Measurements from ENCODE around the gene STAC2.

STAC2 gene

GRCh38 chr17:39194985-39195524 is 30.7 kb downstream of the STAC2 start:
- no peaks in the 10 kb centered on the region for H3K27me3 Mint-ChIP-seq
- peaks cover 22% of the 10 kb centered on the region for H3K4me1 Mint-ChIP-seq
- ATAC-seq (ENCODE audit: low read depth) (no peak), DNase-seq (ENCODE audit: low spot score in 2 of 2) (no peak)
- no peaks in the 10 kb centered on the region for H3K36me3 Mint-ChIP-seq
- no peaks in the 10 kb centered on the region for H3K9me3 Mint-ChIP-seq
- H3K4me3 Mint-ChIP-seq: no peak overlapping the region
- H3K27ac Mint-ChIP-seq: no peak overlapping the region

- Mint-ChIP-seq H3K36me3 (no peaks in the 10 kb centered on the region), H3K4me3 (no peak overlapping the region), H3K9me3 (no peaks in the 10 kb centered on the region), H3K27ac (no peak overlapping the region), H3K4me1 (peaks cover 17% of the 10 kb centered on the region), H3K27me3 (no peaks in the 10 kb centered on the region)
- ATAC-seq (ENCODE audit: low read depth): no peak
- DNase-seq (ENCODE audit: low spot score in 2 of 2): no peak
Observed at GRCh38 chr17:39194089-39194984, 31.4 kb downstream of the STAC2 start.

- Mint-ChIP-seq H3K27me3 (no peaks in the 10 kb centered on the region), H3K36me3 (no peaks in the 10 kb centered on the region), H3K4me1 (peaks cover 14% of the 10 kb centered on the region)
Observed at GRCh38 chr17:39193346-39193745, 32.4 kb downstream of the STAC2 start.

DNA sequence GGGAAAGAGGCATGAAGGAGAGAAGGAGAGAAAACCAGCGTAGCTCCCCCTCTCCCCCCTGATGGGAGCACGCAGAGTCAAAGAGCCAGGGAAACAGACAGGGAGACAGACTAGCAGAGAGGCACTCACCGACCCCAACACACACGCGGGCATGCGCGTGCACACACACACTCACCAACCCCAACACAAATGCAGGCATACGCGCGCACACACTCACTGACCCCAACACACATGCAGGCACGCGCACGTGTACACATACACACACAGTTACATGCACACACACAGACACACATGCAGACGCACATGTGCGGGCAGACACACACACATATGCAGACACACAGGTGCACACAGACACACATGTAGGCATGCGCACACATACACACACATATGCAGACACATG is 32.8 kb downstream of the STAC2 start:
- ATAC-seq (ENCODE audit: low read depth): no peak
- no peaks in the 10 kb centered on the region for H3K27me3 Mint-ChIP-seq
- H3K9me3 Mint-ChIP-seq: no peaks in the 10 kb centered on the region
- DNase-seq (ENCODE audit: low spot score in 2 of 2): no peak
- H3K36me3 Mint-ChIP-seq: no peaks in the 10 kb centered on the region
- H3K4me1 Mint-ChIP-seq: peaks cover 14% of the 10 kb centered on the region
- no peak overlapping the region for H3K4me3 Mint-ChIP-seq
- H3K27ac Mint-ChIP-seq: no peak overlapping the region

More at GRCh38 chr17:39193346-39193745, 32.4 kb downstream of the STAC2 start:
- Mint-ChIP-seq H3K4me3 (no peak overlapping the region), H3K27ac (no peak overlapping the region), H3K9me3 (no peaks in the 10 kb centered on the region)
- ATAC-seq (ENCODE audit: low read depth) (no peak), DNase-seq (ENCODE audit: low spot score in 2 of 2) (no peak)

DNA sequence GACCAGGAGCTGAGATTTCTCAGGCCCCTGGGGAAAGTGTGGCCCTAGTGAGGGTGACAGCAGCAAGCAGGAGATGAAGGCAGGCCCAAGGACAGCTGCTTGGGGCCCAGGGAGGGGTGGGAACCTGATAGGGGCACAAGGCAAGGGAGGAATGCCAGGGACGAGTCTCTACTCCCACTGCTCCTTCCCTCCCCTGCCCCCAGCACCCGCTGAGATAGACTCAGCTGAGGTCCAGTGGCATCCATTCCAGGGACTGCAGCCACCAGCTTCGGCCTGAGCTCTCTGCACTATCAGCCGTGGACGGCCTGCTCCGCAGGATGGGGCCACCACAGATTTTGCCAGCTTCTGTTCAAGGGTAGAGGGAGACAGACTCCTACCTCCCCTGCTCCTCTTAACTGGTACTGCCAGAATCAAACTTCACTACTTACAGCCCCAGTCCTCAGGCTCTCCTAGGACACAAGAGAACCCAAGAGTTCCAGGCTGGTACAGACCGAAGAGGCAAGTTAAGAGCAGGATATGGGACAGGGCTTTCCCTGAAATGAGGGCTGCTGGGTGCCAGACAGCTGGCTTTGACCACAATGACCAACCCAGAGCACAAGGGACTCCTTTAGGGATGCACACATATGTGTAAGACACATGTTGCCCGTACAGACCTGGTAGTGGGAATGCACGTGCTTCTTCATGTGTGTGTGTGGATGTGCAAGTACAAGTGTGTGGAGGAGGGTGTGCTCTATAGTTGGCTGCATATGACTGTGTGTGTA is 33.8 kb downstream of the STAC2 start:
- H3K27me3 Mint-ChIP-seq: no peaks in the 10 kb centered on the region
- ATAC-seq (ENCODE audit: low read depth) (no peak), DNase-seq (ENCODE audit: low spot score in 2 of 2) (no peak)
- H3K27ac Mint-ChIP-seq: no peak overlapping the region
- no peaks in the 10 kb centered on the region for H3K36me3 Mint-ChIP-seq
- H3K4me1 Mint-ChIP-seq: peaks cover 13% of the 10 kb centered on the region
- no peak overlapping the region for H3K4me3 Mint-ChIP-seq
- H3K9me3 Mint-ChIP-seq: no peaks in the 10 kb centered on the region

DNA sequence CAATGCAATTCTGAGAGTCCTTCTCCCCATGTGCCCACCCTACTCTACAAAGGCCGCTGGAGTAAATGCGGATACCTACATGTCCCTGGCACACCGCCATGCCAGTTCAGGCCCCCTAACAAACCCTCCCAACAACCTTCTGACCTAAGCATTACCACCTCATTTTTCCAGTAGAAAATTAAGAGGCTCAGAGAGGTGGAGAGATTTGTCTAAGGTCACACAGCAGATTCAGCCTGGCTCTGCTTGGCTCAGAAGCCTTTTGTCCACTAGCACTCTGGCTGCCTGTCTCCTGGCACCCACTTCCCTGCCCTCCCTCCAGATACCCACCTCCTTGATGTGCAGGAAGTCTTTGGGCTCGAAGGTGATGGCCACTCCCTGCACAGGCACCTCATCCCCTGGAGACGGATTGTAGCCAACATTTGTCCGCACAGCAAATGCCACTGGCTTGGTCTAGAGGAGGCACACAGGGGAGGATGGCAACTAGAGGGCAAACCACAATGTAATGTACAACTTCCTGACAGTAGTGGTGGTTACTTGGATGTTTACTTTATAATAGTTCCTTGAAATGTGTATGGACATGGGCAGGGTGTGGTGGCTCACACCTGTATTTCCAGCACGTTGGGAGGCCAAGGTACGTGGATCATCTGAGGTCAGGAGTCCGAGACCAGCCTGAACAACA is 38.5 kb downstream of the STAC2 start:
- Mint-ChIP-seq H3K4me3 (no peak overlapping the region), H3K36me3 (peaks cover 6% of the 10 kb centered on the region), H3K27me3 (no peaks in the 10 kb centered on the region), H3K4me1 (no peaks in the 10 kb centered on the region), H3K9me3 (no peaks in the 10 kb centered on the region), H3K27ac (no peak overlapping the region)
- no peak for DNase-seq (ENCODE audit: low spot score in 2 of 2)
- no peak for ATAC-seq (ENCODE audit: low read depth)

DNA sequence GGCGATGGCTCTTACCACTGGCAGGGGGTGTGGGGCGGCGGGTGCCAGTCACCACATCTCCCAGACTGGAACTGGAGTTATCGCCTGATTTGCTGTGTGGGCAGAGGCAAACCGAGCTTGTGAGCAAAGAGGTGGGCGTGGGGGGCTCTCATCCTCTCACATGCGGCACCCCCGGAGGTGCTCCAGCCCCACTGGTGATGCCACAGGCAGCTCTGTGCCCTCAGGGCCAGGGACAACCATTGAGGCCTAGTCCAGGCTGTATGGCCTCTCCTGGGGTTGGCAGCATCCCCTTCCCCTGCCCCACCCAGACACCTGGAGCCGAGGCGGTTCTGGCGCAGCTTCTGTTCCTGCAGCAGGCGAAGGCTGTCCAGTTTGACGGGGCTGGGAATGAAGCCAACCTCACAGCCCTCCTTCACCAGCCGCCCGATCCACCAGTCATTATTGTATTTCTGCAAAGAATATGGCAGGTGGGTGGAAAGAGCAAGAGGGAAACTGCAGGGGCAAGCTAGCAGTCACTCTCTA is 39.2 kb downstream of the STAC2 start:
- H3K27ac Mint-ChIP-seq: no peak overlapping the region
- no peaks in the 10 kb centered on the region for H3K27me3 Mint-ChIP-seq
- peaks cover 6% of the 10 kb centered on the region for H3K36me3 Mint-ChIP-seq
- H3K4me1 Mint-ChIP-seq: no peaks in the 10 kb centered on the region
- no peak for DNase-seq (ENCODE audit: low spot score in 2 of 2)
- H3K4me3 Mint-ChIP-seq: no peak overlapping the region
- no peaks in the 10 kb centered on the region for H3K9me3 Mint-ChIP-seq
- ATAC-seq (ENCODE audit: low read depth): no peak

DNA sequence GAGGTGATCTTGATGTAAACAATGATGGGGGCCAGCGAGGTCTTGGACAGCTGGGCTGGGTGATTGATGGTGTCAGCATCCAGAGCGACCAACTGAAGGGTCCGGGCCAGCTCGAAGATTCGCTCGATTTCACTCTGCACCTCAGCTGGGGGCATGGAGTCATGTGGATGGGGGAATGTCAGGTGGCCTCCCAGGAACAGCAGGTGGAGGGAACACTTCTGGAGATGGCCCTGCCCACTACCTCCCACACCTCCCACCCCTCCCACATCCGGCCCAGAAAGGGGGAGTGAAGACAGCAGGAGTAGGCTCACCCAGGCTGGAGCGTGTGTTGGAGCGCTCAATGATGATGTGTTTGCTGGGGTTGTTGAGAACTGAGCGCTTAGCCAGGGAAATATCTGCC is 42.0 kb downstream of the STAC2 start:
- H3K27me3 Mint-ChIP-seq: no peaks in the 10 kb centered on the region
- H3K27ac Mint-ChIP-seq: no peak overlapping the region
- H3K4me3 Mint-ChIP-seq: no peak overlapping the region
- no peaks in the 10 kb centered on the region for H3K4me1 Mint-ChIP-seq
- ATAC-seq (ENCODE audit: low read depth): no peak
- peaks cover 6% of the 10 kb centered on the region for H3K36me3 Mint-ChIP-seq
- no peaks in the 10 kb centered on the region for H3K9me3 Mint-ChIP-seq
- no peak for DNase-seq (ENCODE audit: low spot score in 2 of 2)

DNA sequence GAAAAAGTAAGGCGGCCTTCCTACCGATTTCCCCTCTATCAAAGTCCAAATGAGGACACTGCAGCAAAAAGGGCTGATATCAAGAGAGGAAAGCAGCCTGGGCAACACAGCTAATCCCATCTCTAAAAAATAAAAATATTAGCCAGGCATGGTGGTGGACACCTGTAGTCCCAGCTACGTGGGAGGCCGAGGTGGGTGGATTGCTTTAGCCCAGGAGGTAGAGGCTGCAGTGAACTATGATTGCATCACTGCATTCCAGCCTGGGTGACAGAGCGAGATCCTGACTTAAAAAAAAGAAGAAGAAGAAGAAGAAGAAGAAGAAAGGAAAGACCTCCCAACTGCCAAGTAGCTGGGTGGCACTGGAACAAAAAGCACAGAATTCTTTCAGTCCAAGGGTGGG is 42.7 kb downstream of the STAC2 start:
- no peaks in the 10 kb centered on the region for H3K9me3 Mint-ChIP-seq
- no peaks in the 10 kb centered on the region for H3K27me3 Mint-ChIP-seq
- DNase-seq (ENCODE audit: low spot score in 2 of 2): no peak
- H3K4me3 Mint-ChIP-seq: no peak overlapping the region
- ATAC-seq (ENCODE audit: low read depth): no peak
- no peaks in the 10 kb centered on the region for H3K4me1 Mint-ChIP-seq
- H3K36me3 Mint-ChIP-seq: peaks cover 6% of the 10 kb centered on the region
- H3K27ac Mint-ChIP-seq: no peak overlapping the region

- Mint-ChIP-seq H3K4me1 (no peaks in the 10 kb centered on the region), H3K9me3 (no peaks in the 10 kb centered on the region), H3K27ac (no peak overlapping the region), H3K36me3 (peaks cover 6% of the 10 kb centered on the region), H3K27me3 (no peaks in the 10 kb centered on the region), H3K4me3 (no peak overlapping the region)
- DNase-seq (ENCODE audit: low spot score in 2 of 2) (no peak), ATAC-seq (ENCODE audit: low read depth) (no peak)
Observed at GRCh38 chr17:39181303-39181702, 44.4 kb downstream of the STAC2 start.

GRCh38 chr17:39178536-39178935 is 47.2 kb downstream of the STAC2 start:
- Mint-ChIP-seq H3K27ac (no peak overlapping the region), H3K4me3 (no peak overlapping the region), H3K36me3 (peaks cover 2% of the 10 kb centered on the region), H3K9me3 (no peaks in the 10 kb centered on the region), H3K27me3 (peaks cover 2% of the 10 kb centered on the region), H3K4me1 (peaks cover 6% of the 10 kb centered on the region)
- ATAC-seq (ENCODE audit: low read depth) (no peak), DNase-seq (ENCODE audit: low spot score in 2 of 2) (no peak)

GRCh38 chr17:39177256-39177655 is 48.5 kb downstream of the STAC2 start:
- Mint-ChIP-seq H3K4me3 (no peak overlapping the region), H3K27ac (no peak overlapping the region)

GRCh38 chr17:39175695-39176093 is 50.1 kb downstream of the STAC2 start:
- Mint-ChIP-seq H3K4me1 (peaks cover 6% of the 10 kb centered on the region), H3K9me3 (no peaks in the 10 kb centered on the region), H3K27me3 (peaks cover 14% of the 10 kb centered on the region)

More at GRCh38 chr17:39177256-39177655, 48.5 kb downstream of the STAC2 start:
- Mint-ChIP-seq H3K4me1 (peaks cover 6% of the 10 kb centered on the region), H3K36me3 (no peaks in the 10 kb centered on the region), H3K27me3 (peaks cover 9% of the 10 kb centered on the region), H3K9me3 (no peaks in the 10 kb centered on the region)
- DNase-seq (ENCODE audit: low spot score in 2 of 2) (no peak), ATAC-seq (ENCODE audit: low read depth) (no peak)

More at GRCh38 chr17:39175695-39176093, 50.1 kb downstream of the STAC2 start:
- ATAC-seq (ENCODE audit: low read depth): no peak
- DNase-seq (ENCODE audit: low spot score in 2 of 2): no peak
- Mint-ChIP-seq H3K4me3 (no peak overlapping the region), H3K27ac (no peak overlapping the region), H3K36me3 (no peaks in the 10 kb centered on the region)
